Activated CD4-positive, CD25-positive, alpha-beta regulatory T cell treated with anti-CD3 and anti-CD28 coated beads, Interleukin-2, amount 50 U/mL, for 24 hours (primary cell): ENCODE results near the gene DISC1.

Experiments
- ATAC-seq, 2 donors: fragments of 150-1000 bp; cut with Tn5 transposase; one replicate each; pipeline ENCODE4 v1.10.0; 2021; ENCODE audit warnings: mild to moderate bottlenecking in 1 of 2, moderate library complexity in 1 of 2

DISC1 gene

DNA sequence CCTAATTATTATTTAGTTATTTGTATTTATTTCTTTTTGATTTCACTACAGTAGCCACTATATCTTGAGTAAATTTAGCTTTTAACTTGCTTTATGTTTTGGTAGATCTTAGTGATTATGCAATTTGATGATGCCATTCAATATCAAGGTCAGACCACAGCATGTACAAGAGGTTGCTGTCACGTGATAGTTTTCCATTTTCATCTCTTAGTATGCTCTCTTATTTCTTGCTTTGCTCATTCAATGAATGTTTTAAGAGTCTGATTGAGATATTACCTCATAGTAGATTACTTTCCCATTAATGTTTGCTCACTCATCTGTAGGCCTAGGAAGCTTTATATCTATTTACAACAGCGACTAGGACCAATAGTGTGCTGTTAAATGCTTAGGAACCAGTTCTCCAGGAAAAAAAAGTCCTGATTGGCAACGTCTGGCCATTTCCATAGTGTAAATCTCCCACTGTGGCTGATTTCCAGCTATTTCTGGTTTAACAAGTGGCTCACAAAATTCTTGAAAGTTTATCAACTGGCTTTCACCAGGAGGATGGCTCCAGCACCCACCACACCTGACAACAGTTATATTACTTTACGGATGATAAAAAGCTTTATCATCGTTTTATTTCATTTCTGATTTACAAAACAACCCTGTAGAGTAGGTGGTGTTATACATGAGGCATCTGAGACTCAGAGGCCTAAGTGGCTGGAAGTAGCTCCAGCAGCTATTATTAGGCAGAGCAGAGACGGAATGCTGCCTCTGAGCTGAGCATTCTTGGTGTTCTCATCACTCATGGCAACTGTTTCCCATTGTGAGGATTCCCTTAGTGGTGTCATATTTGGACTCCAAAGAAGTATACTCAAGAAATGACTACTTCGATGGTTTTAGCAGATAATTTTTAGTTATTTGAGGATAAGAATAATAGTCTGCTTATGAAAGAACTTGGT lies 235.2 kb downstream of the DISC1 start:
- no peak for ATAC-seq

DNA sequence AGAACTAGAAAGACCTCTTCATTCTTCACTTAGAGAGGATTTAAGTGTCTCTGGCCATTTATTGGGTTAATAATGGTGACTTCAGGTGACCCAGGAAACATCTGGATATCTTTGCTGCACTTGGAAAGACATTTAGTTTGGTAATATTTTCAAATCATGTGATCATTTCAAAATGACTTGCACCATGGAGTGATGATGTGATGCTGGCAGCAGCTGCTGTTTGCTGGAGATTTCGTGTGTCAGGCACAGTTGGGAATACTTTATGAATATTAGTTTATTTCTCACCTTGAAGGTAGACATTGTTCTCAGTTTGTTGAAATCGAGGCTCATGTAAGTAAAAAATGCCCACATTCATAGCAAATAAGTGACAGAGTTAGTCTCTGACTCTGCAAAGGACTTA lies 236.0 kb downstream of the DISC1 start:
- no peak for ATAC-seq

DNA sequence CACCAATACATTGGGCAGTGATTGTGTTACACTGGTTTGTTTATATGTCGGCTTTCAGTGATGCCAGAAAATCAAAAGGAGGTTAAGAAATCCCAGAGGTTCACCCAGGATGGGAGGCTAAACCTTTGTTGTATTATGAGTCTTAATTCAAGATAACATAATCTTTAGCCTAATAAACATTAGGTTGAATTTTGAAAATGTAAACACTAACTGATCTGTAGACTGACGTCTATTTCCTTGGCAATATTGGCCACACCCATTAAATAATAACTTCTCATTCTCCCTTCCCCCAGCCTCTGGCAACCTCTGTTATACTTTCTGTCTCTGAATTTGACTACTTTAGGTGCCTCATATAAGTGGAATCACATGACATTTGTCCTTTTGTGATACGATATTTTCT lies 238.7 kb downstream of the DISC1 start:
- ATAC-seq = no peak

DNA sequence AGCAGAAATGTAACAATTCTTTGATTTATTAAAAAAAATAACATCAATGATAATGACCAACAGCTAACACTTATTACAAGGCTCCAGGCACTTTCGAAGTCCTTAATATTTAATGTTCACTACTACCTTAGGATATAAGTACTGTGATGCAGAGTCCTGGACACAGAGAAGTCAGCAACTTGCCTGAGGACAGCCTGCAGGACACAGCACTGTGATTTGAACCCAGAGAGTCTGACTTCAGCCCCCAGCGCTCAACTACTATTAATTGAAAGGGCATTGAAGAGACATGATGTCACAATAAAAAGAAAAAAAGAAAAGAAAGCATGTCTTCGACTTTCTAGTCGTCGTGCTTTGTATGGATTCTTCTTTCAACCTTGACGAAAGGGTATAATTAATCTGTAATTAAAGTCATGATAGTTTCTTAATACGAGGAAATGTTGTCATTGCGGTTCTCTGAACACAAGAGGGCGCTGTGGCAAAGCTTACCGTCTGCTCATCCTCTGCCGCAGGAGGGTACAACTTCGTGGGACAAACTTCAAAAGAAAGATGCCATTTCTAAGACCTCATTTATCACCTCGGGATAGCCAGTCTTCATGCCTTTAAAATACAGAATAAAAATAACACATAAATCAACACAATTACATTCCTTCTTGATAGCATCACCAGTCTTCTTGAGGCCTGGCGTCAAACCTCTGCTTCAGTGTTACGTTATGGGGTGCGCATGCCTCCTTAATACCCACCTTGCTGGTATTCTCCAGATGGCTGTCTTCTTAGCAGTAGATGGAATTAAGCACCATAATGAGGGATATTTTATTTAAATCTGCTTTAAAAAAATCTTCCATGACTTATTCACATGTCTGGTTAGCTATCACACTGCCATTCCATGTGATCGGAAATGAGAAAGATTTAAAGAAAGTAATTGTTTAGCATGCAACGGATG lies 240.1 kb downstream of the DISC1 start:
- ATAC-seq = no peak

DNA sequence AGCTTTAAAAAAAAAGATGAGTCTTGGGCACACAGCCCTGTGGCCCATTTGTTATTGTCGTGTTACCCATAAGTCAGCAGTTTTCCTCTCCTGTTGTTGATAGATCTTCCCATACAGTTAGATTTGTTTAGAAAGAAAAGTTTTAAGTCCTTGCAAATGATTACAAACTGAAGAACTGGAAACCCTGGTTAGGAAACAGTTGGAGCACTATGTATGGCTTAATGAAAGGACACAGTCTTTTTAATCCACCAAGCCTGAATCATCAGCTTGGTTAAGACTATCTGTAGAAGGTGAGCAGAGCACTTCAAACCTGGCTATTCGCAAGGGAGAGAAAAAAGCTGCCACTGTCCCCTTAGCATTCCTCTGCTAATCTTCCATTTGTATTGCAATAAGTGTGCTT lies 241.0 kb downstream of the DISC1 start:
- no peak for ATAC-seq

DNA sequence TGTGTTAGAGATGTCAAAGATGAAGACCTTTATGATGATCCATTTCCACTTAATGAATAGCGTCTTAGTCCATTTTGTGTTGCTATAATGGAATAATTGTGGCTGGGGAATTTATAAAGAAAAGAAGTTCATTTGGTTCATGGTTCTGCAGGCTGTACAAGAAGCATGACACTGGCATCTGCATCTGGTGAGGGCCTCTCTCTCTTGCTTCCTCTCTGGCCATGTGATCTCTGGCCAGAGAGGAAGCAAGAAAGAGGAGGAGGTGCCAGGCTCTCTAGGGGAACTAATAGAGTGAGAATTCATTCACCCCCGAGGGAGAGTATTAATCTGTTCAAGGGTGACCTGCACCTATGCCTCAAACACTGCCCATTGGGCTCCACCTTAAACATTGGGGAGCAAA lies 242.8 kb downstream of the DISC1 start:
- no peak for ATAC-seq

DNA sequence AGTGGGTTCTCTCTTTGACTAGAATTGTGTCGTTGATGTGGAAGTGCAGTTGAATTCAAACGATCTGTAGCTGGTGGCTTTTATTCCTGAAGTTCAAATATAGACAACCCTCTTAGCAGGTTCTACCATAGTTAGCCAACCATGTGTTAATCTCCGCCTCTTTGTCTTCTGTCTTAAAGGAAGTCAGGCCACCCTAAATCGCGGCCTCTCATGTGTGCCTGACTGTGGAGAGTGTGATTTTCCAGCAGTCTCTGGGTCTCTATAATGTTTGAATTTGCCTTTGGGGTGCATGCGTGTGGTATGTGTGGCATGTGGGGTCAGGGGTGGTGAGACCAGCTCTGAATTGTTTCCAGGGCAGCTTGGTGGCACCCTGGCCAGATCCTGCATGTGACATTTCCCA lies 244.9 kb downstream of the DISC1 start:
- no peak for ATAC-seq

DNA sequence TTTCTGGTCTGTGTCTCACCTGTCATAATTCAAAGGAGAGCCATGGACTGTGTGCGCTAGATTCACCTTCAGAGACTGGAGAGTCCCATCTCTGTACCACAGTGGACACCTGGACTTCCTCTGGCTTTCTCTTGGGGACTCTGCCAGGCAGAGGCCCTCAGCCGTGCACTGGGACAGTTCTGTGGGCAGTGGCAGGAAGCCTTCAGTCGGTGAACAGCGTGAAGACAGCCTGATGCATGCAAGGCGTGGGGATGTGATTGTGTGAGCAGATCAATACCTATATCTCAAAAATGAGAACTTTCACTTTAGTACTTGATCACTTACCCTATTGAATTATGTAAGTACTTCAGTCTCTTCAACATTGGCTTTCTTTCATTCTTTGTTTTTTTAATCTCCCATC lies 245.3 kb downstream of the DISC1 start:
- ATAC-seq = no peak

DNA sequence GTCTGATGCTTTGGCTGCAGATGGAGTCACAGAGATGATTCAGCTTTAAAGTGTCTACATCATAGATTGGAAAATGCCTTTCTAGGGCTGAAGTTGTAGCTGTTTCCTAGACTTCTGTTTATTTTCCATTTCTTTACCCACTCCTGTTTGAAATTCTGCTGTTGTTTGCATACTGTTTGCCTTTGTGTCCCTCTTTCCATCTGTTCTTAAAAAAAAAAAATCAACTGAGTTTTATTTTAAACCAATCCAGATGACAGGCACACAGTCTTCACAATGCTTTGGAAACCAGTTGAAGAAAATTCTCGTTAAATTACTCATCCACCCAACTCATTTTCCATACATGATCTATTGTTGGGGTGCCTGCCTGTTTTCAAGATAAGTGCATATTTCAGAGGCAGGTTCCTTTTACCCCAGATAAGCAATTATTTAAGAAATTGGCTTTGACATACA lies 245.9 kb downstream of the DISC1 start:
- no peak for ATAC-seq

DNA sequence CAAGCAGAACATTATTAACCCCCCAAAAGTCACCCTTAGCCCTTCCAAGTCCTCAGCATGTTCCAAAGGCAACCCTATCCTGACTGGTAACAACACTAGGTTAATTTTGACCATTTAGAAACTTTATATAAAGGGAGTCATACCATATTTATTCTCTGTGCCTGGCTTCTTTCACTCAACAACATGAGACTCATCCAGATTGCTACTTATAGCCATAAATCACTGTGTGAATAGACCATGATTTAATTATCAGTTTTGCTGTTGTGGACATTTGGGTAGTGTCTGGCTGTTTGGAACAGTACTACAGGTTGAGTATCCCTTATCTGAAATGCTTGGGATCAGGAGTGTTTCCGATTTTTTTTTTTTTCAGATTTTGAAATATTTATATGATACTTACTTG lies 252.1 kb downstream of the DISC1 start:
- no peak for ATAC-seq

DNA sequence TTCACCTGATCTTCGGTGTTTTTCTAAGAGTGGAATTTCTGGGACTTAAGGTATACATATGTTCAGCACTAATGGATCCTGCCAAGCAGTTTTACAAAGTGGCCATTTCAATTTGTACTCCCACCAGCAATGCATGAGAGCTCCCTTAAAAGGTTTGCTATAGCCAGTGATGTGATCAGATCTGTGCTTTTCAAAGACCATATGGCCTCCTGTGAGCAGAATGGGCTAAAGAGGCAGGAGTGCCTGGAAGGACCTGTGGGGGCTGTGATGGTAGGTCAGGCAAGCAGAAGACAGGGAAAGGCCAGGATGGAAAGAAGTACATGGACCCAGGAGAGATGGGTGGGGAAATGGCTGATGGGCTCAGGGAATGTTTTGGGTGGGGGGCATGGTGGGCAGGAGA lies 252.7 kb downstream of the DISC1 start:
- no peak for ATAC-seq

DNA sequence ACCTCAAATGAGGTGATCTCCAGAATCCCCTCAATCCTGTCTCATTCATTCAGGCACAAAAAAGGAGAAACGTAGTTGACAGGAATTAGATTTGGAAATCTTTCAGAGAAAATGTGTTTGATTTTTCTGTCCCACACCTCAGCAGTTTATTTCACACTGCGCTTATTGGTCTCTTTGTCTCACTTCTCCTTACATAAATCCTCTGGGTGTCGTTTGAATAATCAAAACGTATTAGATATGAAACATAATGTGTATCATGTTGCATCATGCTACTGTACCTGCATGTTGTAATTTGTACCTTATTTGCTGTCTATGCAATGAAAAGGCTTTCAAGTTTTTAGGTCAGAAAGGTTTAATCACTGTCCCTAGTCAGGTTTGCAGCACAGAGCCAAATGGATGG lies 255.7 kb downstream of the DISC1 start:
- ATAC-seq = no peak

DNA sequence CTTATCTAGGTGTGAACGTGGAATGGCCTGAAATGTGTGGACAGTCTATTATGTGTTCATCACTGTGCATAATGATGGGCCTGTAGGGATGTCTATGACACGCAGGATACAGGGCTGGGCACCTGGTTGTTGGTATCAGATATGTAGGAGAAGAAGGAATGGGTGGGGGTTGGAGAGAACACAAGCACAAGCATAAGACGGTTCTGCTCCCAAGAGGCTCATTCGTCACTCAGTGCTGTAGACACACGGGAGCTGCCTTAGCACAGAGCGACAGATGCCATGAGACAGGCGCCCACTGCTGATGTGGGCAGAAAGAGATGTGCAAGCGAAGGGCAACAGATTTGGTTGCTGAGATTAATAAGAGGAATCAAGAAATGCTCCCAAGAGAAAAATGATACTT lies 256.2 kb downstream of the DISC1 start:
- ATAC-seq = no peak

DNA sequence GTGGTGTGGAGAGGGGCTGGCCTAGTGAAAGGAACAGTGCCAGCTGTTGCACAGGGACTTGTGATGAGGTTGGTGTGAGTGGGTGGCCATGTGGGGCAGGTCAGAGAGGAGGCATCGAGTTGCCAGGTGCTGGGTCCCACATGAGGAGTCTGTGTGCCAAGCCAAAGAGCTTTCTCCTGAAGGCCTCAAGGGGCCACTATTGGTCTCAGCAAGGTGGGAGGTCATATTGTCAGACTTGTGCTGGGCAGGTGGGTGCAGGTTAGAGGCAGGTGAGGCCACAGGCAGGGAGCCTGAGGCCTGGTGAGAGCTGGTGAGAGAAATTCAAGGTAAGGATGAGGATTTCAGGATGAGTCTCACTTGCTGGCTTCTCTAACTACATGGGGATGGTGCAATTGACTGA lies 256.8 kb downstream of the DISC1 start:
- no peak for ATAC-seq

DNA sequence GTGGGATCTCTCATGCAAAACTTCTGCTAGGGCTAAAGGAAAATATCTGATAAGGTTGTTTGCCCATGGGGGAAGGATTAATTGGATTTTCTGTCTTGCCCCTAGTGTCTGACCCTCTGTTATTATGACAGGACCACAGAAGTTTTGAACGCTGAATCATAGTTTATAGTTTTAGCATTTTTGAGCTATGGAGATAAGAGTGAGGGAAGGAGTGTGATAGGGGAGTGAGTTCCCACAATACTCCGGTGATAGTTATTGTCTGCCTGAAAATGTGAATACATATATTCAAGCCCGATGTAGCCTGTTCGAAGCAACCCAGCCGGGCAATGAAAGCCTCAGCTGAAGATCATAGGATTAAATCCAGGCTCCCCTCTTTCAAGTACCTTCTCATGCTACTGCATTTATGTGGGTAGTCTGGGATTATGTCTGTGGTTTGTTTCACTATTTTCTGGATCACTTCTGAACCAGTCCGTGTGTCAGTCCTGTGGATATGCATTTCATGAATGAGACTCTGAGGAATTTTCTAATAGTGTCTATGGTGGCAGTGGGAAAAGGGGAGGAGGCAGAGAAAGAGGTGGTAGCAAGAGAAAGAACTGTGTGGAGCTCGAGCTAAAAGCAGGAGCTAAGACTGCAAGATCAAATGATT lies 258.7 kb downstream of the DISC1 start:
- ATAC-seq = no peak

DNA sequence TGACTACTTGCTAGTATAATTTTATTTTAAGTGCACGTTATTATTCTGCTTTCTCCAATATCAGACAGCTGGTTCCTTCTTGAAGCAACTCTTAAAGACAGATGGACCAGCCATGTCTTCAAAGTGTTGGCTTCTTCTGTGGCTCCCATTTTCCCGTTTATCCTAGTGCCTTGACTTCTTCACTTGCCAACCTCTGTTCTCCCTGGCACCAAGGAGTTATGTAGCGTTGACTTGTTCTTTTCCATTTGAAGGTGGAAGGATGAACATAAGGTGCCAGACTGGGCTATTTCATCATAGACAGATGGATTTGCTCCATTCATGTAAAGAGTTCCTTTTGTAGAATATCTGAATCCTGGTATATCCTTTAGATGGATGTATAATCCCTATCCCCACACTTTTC lies 260.6 kb downstream of the DISC1 start:
- ATAC-seq = no peak

DNA sequence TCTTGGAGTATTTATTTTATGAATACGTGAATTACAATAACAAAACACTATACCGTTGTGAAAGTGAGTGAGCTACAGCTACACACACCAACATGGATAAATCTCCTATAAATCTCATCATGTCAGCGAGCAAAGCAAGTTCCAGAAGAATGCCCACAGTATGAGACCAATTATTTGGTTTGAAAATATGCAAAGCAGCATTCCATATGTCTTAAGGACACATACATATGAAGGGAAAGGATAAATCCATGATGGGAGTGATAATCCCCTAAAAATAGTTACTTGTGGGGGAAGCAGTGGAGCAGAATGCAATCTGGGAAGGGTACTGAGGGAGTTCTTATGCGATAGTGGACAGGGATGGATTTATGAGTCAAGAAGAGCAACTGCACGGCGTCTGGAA lies 261.3 kb downstream of the DISC1 start:
- no peak for ATAC-seq

DNA sequence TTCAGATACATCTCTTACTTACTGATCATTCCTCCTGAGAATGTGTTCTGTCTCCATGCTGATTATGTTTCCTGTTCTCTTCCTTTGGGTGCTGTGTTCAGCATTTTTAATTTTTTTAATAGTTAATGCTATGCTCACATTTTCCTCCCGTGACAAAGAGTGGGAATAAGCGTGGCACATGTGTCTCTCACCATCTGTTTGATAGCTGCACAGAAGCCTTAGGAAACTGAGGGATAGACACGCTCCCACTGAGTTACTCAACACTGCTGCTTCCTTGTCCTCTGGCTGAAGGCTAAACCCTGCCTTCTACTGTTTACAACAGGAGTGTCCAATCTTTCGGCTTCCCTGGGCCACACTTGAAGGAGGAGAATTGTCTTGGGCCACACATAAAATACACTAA lies 264.2 kb downstream of the DISC1 start:
- ATAC-seq = no peak

DNA sequence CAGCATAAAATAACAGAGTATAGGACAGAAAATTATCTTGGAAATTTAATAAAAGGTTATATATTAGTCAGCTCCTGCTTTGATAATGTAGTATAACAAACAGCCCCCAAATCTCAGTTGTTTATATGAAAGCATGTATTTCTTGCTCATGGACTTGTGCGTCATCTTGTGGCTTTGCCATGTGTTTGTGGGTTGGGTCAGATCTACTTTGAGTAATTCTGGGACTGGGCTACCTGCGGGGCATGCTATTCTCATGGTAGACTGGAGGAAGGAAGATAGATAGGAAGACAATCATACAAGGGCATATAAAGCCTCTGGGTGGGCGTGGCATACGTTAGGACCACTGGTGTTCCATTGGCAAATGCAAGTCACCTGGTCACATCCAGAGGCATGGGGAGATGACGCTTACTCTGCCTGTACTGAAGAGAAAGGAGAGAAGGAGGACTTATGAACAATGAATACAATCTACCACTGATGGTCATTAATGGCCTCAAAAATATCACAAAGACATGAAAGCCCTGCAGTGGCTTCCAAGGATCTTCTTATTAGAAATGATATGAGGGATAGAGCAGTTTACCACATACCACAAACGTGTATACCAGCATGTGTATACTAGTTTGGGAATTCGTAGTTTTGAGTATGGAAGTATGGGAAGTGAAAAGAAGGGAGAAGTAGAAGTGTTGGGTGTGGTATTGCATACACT lies 267.0 kb downstream of the DISC1 start:
- no peak for ATAC-seq

DNA sequence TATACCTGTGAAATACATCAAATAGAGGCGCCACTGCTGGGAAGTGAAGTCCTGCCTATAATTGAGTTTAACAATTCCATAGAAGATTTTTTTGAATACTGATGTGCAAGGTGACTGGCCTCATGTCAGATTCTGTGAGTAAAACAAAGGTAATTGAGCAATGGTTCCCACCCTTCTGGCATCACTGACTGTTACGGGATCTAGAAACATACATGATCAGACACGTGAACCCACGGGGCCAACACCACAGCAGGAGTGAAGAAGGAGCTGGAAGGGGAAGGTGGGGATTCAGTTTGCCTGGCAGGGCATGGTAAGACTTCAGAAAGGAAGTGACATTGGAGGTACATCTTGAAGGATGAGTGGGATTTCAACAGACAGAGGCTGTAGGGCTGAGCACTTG lies 270.2 kb downstream of the DISC1 start:
- no peak for ATAC-seq

DNA sequence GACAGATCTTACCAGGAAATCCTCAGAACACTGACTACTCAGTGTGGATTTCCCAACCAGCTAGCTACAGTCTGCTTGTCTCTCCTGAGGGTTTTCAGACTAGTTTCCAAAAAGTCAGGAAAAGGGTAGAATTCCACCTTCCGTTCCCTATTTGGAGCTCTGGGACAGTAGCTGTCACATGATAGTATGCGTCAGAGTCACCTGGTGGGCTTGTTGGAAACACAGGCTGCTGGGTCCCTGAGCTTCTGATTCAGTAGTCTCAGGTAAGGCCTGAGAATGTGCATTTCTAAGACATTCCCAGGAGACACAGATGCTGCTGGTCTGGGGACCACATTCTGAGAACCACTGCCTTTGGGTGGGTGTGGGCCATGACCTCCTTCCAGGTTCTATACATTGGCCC lies 272.5 kb downstream of the DISC1 start:
- ATAC-seq = no peak

DNA sequence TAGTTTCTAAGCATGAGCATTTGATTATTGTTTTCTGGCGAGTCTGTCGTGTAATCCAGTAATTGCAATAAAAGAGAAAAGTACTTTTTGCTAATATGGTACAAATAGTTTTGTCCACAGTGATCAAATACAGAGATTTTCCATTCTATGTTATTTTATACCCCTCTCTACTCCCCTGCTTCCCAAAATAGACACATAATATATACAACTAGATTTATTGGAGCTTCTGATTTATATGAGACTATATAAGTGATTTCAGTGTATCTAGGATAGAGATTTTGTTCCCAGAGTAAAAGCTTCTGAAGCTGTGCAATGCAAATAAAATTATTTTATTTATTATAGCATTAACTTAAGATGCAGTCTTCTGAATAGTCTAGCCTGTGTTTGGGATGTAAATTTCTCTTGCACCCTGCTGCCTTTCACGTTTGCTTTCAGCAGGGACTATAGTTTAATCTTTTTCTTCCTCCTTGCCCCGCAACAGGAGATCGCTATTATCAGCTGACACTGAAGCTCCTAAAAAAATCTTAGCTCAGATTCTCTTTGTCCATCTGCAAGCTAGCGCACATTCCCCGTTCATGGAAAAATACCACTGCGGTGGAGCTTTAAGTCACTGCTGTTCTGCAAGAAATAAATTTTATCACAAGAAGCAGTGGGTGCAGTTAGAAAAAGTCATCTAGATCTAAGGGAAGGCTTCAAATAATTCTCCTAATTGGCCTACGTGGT lies 273.3 kb downstream of the DISC1 start:
- ATAC-seq = no peak
